Measurements from ENCODE around the gene KIF26A.

Gene KIF26A

DNA sequence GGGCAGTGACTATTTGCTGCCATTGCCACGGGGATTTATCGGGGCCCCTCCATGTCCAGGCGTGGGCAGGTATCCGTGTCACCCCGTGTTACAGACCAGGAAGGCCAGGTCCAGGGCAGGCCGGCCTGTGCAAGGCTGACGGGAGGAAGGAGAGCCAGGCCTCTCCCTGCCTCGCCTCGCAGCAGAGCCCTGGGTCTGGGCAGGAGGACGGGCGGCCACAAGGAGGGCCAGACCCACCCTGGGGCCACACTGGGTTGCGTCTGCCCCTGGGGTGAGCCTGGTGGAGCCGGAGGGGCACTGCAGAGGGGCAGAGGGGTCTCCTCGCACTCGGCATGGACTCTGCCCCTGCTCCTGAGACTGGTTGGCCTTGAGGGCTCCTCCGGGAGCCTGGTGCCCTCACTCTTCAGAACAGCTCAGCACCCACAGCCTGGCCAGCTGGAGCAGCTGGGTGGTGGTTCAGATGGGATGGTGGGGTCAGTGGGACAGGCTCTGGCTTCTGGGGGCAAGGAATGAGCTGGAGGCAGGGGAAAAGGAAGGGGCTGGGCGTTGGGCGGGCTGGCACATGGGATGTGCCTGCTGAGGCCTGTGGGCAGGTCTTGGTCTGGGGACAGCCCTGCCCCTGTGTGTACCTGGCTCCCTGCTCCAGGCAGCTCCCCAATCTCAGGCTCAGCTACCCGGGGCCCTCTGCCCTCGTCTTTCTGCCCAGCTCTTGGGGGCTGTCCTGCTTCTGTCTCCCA lies 53.9 kb downstream of the KIF26A start:
- DNase-seq (ENCODE audit: low read depth) = no peak
- TF ChIP-seq MAX (IDR thresholded peaks at IDR 0.05; ENCODE audit: low read depth, low read length) (no peak), MYC (IDR thresholded peaks at IDR 0.05; ENCODE audit: low read depth, low read length) (no peak), POLR2A (IDR thresholded peaks at IDR 0.05; ENCODE audit: extremely low read depth, insufficient read length) (no peak)
- H3K4me3 ChIP-seq (ENCODE audit: low read depth, low read length) = no peak overlapping the region

DNA sequence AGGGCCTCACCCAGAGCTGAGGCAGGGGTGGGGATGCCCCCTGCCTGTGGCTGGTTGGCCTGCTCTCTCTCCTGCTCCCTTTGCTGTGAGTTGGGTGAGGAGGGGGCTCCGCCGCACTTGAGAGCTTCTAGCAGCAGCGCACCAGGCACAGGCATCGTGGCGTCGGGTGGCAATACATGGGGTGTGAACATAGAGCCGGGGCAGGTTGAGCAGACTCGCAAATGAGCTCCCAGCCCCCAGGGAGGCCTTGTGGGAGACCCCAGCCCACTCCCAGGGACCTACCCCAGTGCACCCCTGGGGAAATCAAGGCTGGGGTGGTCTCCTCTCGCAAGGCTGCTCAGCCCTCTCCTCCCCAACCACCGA lies 54.5 kb downstream of the KIF26A start:
- H3K4me3 ChIP-seq (ENCODE audit: low read depth, low read length) = no peak overlapping the region
- TF ChIP-seq POLR2A (IDR thresholded peaks at IDR 0.05; ENCODE audit: extremely low read depth, insufficient read length) (no peak), MYC (IDR thresholded peaks at IDR 0.05; ENCODE audit: low read depth, low read length) (no peak), MAX (IDR thresholded peaks at IDR 0.05; ENCODE audit: low read depth, low read length) (no peak)
- TF ChIP-seq, protein P1, sequence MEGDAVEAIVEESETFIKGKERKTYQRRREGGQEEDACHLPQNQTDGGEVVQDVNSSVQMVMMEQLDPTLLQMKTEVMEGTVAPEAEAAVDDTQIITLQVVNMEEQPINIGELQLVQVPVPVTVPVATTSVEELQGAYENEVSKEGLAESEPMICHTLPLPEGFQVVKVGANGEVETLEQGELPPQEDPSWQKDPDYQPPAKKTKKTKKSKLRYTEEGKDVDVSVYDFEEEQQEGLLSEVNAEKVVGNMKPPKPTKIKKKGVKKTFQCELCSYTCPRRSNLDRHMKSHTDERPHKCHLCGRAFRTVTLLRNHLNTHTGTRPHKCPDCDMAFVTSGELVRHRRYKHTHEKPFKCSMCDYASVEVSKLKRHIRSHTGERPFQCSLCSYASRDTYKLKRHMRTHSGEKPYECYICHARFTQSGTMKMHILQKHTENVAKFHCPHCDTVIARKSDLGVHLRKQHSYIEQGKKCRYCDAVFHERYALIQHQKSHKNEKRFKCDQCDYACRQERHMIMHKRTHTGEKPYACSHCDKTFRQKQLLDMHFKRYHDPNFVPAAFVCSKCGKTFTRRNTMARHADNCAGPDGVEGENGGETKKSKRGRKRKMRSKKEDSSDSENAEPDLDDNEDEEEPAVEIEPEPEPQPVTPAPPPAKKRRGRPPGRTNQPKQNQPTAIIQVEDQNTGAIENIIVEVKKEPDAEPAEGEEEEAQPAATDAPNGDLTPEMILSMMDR (IDR thresholded peaks at IDR 0.05; ENCODE audit: low read depth, low read length) = no peak
- no peak for DNase-seq (ENCODE audit: low read depth)

- TF ChIP-seq MYC (IDR thresholded peaks at IDR 0.05; ENCODE audit: low read depth, low read length) = no peak
- TF ChIP-seq POLR2A (IDR thresholded peaks at IDR 0.05; ENCODE audit: extremely low read depth, insufficient read length) = no peak
- TF ChIP-seq MAX (IDR thresholded peaks at IDR 0.05; ENCODE audit: low read depth, low read length) = no peak
- TF ChIP-seq, protein P1 (IDR thresholded peaks at IDR 0.05; ENCODE audit: low read depth, low read length) = no peak
- H3K4me3 ChIP-seq (ENCODE audit: low read depth, low read length) = no peak overlapping the region
- DNase-seq (ENCODE audit: low read depth) = no peak
Measured at GRCh38 chr14:104194016-104194415, 55.6 kb downstream of the KIF26A start.

DNA sequence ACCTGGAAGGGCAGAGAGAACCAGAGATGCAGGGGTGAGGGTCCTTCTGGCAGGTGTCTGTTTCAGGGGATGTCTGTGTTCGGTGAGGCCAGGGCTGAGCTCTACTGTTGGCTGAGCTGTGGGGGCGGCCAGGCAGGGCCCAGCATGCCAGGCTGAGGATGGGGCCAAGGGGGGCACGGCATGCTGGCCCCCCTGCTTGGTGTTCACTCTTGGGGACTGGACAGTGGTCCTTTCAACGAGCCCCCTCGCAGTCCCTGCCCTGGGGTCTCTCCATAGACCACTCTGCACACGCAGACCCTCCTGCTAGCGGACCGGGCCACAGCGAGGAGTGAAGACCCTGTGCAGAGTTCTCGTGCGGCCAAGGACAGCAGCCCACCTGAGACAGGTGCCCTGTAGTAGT lies 56.3 kb downstream of the KIF26A start:
- H3K4me3 ChIP-seq (ENCODE audit: low read depth, low read length) = no peak overlapping the region
- TF ChIP-seq POLR2A (IDR thresholded peaks at IDR 0.05; ENCODE audit: extremely low read depth, insufficient read length) (no peak), MAX (IDR thresholded peaks at IDR 0.05; ENCODE audit: low read depth, low read length) (no peak), MYC (IDR thresholded peaks at IDR 0.05; ENCODE audit: low read depth, low read length) (no peak)
- TF ChIP-seq, protein P1 (IDR thresholded peaks at IDR 0.05; ENCODE audit: low read depth, low read length) = no peak
- DNase-seq (ENCODE audit: low read depth) = no peak

DNA sequence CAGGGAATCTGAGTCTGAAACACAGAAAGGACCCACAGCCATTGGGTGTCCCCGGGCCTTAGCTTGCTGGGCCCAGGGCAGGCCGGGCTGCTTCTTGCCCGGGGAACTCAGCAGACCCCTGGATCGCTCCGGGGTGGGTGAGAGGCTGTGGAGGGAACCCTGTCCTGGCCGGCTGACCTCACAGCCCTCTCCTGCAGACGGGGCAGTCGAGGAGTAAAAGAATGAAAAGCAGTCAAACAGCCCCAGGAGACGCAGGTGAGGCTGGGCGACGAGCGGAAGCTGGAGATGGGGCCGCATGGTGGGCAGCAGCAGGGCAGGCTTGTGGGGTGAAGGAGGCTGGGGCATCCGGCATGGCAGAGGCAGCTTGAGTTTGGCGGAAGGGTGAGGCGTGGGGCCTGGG lies 57.0 kb downstream of the KIF26A start:
- H3K4me3 ChIP-seq (ENCODE audit: low read depth, low read length) = no peak overlapping the region
- DNase-seq (ENCODE audit: low read depth) = no peak
- TF ChIP-seq MYC (IDR thresholded peaks at IDR 0.05; ENCODE audit: low read depth, low read length) (no peak), MAX (IDR thresholded peaks at IDR 0.05; ENCODE audit: low read depth, low read length) (no peak), POLR2A (IDR thresholded peaks at IDR 0.05; ENCODE audit: extremely low read depth, insufficient read length) (no peak)
- TF ChIP-seq, protein P1 (IDR thresholded peaks at IDR 0.05; ENCODE audit: low read depth, low read length) = no peak

DNA sequence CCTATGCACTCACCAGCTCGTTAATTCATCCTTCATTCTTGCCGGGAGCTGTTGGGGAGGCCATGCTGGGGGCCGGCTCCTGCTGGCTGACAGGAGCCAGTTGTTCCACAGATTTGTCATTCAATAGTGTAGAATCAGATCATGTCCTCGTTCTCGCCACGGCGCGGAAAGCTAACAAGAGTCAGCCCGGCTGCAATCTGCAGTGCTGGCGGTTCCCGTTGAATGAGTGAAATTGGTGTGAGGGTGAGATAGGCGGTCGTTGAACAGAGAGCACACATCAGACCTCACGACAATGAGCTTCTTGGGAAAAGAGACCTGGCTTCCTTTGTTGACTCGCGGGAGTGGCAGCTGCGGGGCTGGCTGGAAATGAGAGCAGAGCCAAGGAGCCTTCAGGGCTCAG lies 57.5 kb downstream of the KIF26A start:
- no peak overlapping the region for H3K4me3 ChIP-seq (ENCODE audit: low read depth, low read length)
- DNase-seq (ENCODE audit: low read depth) = no peak
- no peak for TF ChIP-seq MAX (IDR thresholded peaks at IDR 0.05; ENCODE audit: low read depth, low read length)
- TF ChIP-seq, protein P1 (IDR thresholded peaks at IDR 0.05; ENCODE audit: low read depth, low read length) = no peak
- no peak for TF ChIP-seq MYC (IDR thresholded peaks at IDR 0.05; ENCODE audit: low read depth, low read length)
- TF ChIP-seq POLR2A (IDR thresholded peaks at IDR 0.05; ENCODE audit: extremely low read depth, insufficient read length) = no peak
